DND-41 (cell line): ENCODE data around the gene UNC13C.

Experiments
- ATAC-seq: fragments of 200-7000 bp; cut with Tn5 transposase; 3 replicates; pipeline ENCODE4 v1.9.1; 2021; ENCODE audit warnings: low read depth; ENCODE audit not compliant: insufficient read depth
- DNase-seq: peaks from one replicate; pipeline ENCODE4 v3.0.0-alpha.2; 2020
- H2AFZ ChIP-seq: 2 replicates; pipeline ENCODE4 v1.6.0; 2012; ENCODE audit warnings: low read depth, low read length
- H3K27ac ChIP-seq: 2 replicates; pipeline ENCODE4 v1.5.1; 2012; ENCODE audit warnings: low read length, inconsistent platforms
- H3K27me3 ChIP-seq: fragments of 200-600 bp; sonication (generic); 2 replicates; pipeline ENCODE4 v1.6.0; 2012; ENCODE audit warnings: low read length, mild to moderate bottlenecking, inconsistent platforms; ENCODE audit not compliant: insufficient read depth, poor library complexity
- H3K36me3 ChIP-seq: 2 replicates; pipeline ENCODE4 v1.5.1; 2012; ENCODE audit warnings: low read length, inconsistent platforms; ENCODE audit not compliant: insufficient read depth
- H3K4me1 ChIP-seq: 2 replicates; pipeline ENCODE4 v1.5.1; 2012; ENCODE audit warnings: mild to moderate bottlenecking, low read length; ENCODE audit not compliant: insufficient read depth
- H3K4me2 ChIP-seq: 2 replicates; pipeline ENCODE4 v1.6.0; 2012; ENCODE audit warnings: mild to moderate bottlenecking, moderate library complexity, low read length, inconsistent platforms; ENCODE audit not compliant: insufficient read depth
- H3K4me3 ChIP-seq, 2 experiments: fragments of 200-600 bp in 1 of 2; shearing (Covaris generic) in 1 of 2; 2 replicates each; pipeline ENCODE4 v1.5.1; 2012 to 2016; ENCODE audit warnings: inconsistent platforms in 2 of 2, low read length in 2 of 2, mild to moderate bottlenecking in 2 of 2, low read depth in 1 of 2, moderate library complexity in 1 of 2
- H3K79me2 ChIP-seq: 2 replicates; pipeline ENCODE4 v1.6.0; 2012; ENCODE audit warnings: low read length, inconsistent platforms; ENCODE audit not compliant: insufficient read depth
- H3K9ac ChIP-seq: 2 replicates; pipeline ENCODE4 v1.6.0; 2012; ENCODE audit warnings: low read depth, mild to moderate bottlenecking, inconsistent platforms, low read length, moderate library complexity
- H3K9me3 ChIP-seq: 2 replicates; pipeline ENCODE4 v1.5.1; 2012; ENCODE audit warnings: low read length, moderate library complexity, mild to moderate bottlenecking, inconsistent platforms; ENCODE audit not compliant: insufficient read depth, severe bottlenecking
- H4K20me1 ChIP-seq: 2 replicates; pipeline ENCODE4 v1.6.0; 2012; ENCODE audit warnings: low read length; ENCODE audit not compliant: insufficient read depth
- EZH2 ChIP-seq: IDR thresholded peaks from 3 replicates; pipeline ENCODE4 v1.6.1; 2012; ENCODE audit warnings: borderline replicate concordance, low read depth, mild to moderate bottlenecking, moderate library complexity, low read length, inconsistent platforms; ENCODE audit not compliant: severe bottlenecking
- TF ChIP-seq, protein P1 (sequence below): IDR thresholded peaks from 2 replicates; pipeline ENCODE4 v1.5.1; 2012; ENCODE audit warnings: borderline replicate concordance, low read length, moderate library complexity, mild to moderate bottlenecking; ENCODE audit not compliant: poor library complexity, severe bottlenecking; ENCODE audit errors: extremely low read depth

UNC13C gene

DNA sequence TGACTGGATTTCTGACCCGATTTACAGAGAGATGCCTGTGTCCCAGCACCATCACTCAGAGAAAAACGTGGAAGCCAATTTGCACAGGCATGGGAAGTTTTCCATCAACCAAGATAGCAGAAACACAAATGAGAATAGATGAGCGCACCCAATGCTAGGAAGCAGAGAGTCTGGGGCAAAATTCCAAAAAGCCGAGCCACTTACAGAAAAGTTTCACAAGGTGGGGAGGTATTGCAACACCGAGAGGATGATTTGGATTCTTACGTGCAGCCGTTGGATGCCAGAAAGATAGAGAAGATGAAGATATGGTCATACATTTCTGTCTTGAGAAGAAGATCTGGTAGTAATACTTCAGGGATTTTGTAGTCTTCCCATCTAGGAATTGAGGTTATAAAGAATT lies 57.4 kb downstream of the UNC13C start:
- H3K9me3 ChIP-seq = no peaks in the 10 kb centered on the region
- no peaks in the 10 kb centered on the region for H3K36me3 ChIP-seq
- no peaks in the 10 kb centered on the region for H3K27me3 ChIP-seq
- ATAC-seq (no peak), DNase-seq (no peak)
- no peak overlapping the region for H2AFZ ChIP-seq
- H3K4me3 ChIP-seq = no peak overlapping the region
- no peak overlapping the region for H3K4me2 ChIP-seq
- TF ChIP-seq, protein P1, sequence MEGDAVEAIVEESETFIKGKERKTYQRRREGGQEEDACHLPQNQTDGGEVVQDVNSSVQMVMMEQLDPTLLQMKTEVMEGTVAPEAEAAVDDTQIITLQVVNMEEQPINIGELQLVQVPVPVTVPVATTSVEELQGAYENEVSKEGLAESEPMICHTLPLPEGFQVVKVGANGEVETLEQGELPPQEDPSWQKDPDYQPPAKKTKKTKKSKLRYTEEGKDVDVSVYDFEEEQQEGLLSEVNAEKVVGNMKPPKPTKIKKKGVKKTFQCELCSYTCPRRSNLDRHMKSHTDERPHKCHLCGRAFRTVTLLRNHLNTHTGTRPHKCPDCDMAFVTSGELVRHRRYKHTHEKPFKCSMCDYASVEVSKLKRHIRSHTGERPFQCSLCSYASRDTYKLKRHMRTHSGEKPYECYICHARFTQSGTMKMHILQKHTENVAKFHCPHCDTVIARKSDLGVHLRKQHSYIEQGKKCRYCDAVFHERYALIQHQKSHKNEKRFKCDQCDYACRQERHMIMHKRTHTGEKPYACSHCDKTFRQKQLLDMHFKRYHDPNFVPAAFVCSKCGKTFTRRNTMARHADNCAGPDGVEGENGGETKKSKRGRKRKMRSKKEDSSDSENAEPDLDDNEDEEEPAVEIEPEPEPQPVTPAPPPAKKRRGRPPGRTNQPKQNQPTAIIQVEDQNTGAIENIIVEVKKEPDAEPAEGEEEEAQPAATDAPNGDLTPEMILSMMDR = no peak
- TF ChIP-seq EZH2 = no peak
- H3K4me1 ChIP-seq = no peaks in the 10 kb centered on the region
- H4K20me1 ChIP-seq = no peaks in the 10 kb centered on the region
- H3K79me2 ChIP-seq = no peaks in the 10 kb centered on the region
- H3K27ac ChIP-seq = no peak overlapping the region
- no peak overlapping the region for H3K9ac ChIP-seq

GRCh38 chr15:54045397-54045796 lies 67.2 kb downstream of the UNC13C start:
- TF ChIP-seq, protein P1 = no peak
- no peak for TF ChIP-seq EZH2
- H3K9ac ChIP-seq = no peak overlapping the region
- H3K27ac ChIP-seq = no peak overlapping the region
- H2AFZ ChIP-seq = no peak overlapping the region
- no peaks in the 10 kb centered on the region for H3K27me3 ChIP-seq
- no peak overlapping the region for H3K4me3 ChIP-seq
- ATAC-seq (no peak), DNase-seq (no peak)
- H3K79me2 ChIP-seq = no peaks in the 10 kb centered on the region
- H4K20me1 ChIP-seq = no peaks in the 10 kb centered on the region
- no peaks in the 10 kb centered on the region for H3K36me3 ChIP-seq
- H3K4me2 ChIP-seq = no peak overlapping the region
- no peaks in the 10 kb centered on the region for H3K4me1 ChIP-seq
- H3K9me3 ChIP-seq = no peaks in the 10 kb centered on the region

GRCh38 chr15:54046093-54046492 lies 67.9 kb downstream of the UNC13C start:
- Histone ChIP-seq H3K4me1 (no peaks in the 10 kb centered on the region), H3K79me2 (no peaks in the 10 kb centered on the region), H3K27me3 (no peaks in the 10 kb centered on the region), H2AFZ (no peak overlapping the region), H3K36me3 (no peaks in the 10 kb centered on the region), H3K4me2 (no peak overlapping the region), H3K4me3 (no peak overlapping the region), H3K9me3 (no peaks in the 10 kb centered on the region), H4K20me1 (no peaks in the 10 kb centered on the region), H3K9ac (no peak overlapping the region), H3K27ac (no peak overlapping the region)
- TF ChIP-seq, protein P1 = no peak
- no peak for TF ChIP-seq EZH2
- ATAC-seq (no peak), DNase-seq (no peak)

DNA sequence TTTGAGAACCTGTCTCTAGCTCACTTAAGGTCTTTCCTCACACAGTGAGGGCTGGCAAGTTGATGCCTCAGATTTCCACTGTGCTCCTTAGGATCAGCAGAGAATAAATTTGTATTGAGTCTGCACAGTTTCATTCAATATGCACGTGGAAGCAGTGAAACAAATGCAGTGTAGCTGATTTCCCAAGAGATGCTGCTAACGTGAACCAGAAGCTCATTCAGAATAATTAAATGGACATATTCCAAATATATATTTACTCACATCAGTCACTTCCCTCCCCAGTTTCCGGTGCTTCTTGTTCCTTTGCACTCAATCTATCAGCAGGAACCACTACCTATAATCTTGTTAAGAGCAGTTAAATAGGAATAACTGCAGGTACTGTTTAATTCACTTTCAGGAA lies 86.1 kb downstream of the UNC13C start:
- Histone ChIP-seq H3K4me2 (no peak overlapping the region), H3K9ac (no peak overlapping the region), H3K4me1 (no peaks in the 10 kb centered on the region), H3K79me2 (no peaks in the 10 kb centered on the region), H3K4me3 (no peak overlapping the region), H3K27me3 (no peaks in the 10 kb centered on the region), H4K20me1 (no peaks in the 10 kb centered on the region), H3K27ac (no peak overlapping the region), H3K36me3 (no peaks in the 10 kb centered on the region), H2AFZ (no peak overlapping the region), H3K9me3 (no peaks in the 10 kb centered on the region)
- ATAC-seq (no peak), DNase-seq (no peak)
- TF ChIP-seq EZH2 = no peak
- TF ChIP-seq, protein P1 = no peak
